Measurements from ENCODE around the gene MAPKAP1.

Gene MAPKAP1

DNA sequence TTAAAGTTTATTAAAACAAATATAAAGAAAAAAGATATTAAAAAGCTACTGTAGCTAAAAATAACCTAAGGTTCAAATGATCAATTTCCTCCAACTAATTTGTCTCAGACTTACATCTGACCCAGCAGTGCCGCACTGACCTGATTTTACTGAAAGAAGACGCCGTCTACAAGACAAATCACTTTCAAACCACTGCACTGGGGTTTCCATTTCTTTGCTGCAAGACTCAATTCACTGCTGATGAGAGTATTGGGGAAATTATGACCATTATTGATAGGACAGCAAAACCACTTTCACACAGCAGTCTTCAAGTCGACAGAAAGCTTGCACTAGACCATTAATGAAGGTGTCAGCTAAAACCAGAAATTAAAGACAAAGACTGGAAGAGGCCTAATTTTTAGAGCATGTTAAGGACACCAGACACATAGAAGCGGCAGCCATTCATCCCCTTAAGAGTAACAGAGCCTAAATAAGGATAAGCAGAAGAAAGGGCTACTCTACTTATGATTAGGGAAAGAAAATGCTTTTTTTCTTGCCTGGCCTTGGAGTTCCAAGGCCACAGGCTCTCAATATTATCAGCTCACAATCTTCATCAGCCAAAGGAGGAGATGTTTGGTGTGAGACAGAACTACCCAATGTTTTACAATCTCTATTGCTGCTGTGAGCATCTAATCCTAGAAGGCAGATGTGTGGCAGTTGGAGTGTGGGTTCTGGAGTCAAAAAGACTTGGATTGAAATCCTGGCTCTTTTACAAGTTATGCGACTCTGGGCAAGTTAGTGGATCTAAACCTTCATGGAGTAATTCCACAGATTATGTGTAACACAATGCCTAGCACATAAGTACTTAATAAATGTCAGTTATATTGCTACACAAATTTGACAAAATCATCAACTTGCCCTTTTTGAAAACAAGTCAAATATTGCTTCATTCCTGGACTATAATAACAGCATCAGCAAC lies 190.7 kb downstream of the MAPKAP1 start:
- no peak overlapping the region for H3K4me3 ChIP-seq (replicated peaks in 1 of 2; ENCODE audit: low read depth in 2 of 2, low read length in 2 of 2)
- no peak for DNase-seq (ENCODE audit: low read depth in 2 of 2)
- TF ChIP-seq, protein P1, sequence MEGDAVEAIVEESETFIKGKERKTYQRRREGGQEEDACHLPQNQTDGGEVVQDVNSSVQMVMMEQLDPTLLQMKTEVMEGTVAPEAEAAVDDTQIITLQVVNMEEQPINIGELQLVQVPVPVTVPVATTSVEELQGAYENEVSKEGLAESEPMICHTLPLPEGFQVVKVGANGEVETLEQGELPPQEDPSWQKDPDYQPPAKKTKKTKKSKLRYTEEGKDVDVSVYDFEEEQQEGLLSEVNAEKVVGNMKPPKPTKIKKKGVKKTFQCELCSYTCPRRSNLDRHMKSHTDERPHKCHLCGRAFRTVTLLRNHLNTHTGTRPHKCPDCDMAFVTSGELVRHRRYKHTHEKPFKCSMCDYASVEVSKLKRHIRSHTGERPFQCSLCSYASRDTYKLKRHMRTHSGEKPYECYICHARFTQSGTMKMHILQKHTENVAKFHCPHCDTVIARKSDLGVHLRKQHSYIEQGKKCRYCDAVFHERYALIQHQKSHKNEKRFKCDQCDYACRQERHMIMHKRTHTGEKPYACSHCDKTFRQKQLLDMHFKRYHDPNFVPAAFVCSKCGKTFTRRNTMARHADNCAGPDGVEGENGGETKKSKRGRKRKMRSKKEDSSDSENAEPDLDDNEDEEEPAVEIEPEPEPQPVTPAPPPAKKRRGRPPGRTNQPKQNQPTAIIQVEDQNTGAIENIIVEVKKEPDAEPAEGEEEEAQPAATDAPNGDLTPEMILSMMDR (IDR thresholded peaks at IDR 0.05; ENCODE audit: low read depth, low read length) = no peak

DNA sequence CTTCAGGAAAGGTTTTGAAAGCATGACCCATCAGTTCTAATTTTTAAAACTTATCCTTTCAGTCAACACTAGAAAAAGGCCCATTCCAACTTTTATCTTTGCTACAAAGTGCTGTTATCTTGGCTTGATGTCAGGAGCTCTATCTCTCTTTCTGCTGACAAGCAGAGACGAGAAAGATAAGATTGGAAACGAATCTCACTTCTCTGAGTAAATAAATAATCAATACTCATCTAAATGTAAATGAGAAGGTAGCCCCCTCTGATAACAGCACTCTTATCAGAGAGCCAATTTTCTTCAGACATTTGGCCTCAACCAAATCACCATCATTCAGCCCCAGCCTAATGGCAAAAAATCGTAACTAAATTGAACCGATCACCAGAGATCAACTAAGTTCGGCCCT lies 191.7 kb downstream of the MAPKAP1 start:
- TF ChIP-seq, protein P1 (IDR thresholded peaks at IDR 0.05; ENCODE audit: low read depth, low read length) = no peak
- no peak overlapping the region for H3K4me3 ChIP-seq (replicated peaks in 1 of 2; ENCODE audit: low read depth in 2 of 2, low read length in 2 of 2)
- DNase-seq (ENCODE audit: low read depth in 2 of 2) = no peak

DNA sequence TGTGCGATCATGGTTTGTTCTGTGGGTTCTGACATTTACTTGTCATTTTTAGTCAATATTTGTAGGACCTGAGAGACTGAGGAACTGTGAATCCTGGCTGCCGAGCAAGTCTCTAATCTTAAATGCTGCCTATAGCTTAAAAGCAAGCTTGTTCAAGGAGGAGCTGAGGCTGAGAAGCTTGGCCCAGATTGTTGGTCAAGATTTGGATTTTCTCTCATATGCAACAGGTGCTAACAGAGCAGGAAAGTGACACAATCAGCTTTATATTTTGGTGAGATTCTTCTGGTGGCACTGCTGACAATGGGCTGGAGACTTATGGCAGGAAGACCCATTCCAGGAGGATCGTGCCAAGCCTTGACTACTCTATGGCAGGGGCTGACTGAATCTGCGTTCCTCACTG lies 192.5 kb downstream of the MAPKAP1 start:
- DNase-seq (ENCODE audit: low read depth in 2 of 2) = no peak
- TF ChIP-seq, protein P1 (IDR thresholded peaks at IDR 0.05; ENCODE audit: low read depth, low read length) = no peak
- H3K4me3 ChIP-seq (replicated peaks in 1 of 2; ENCODE audit: low read depth in 2 of 2, low read length in 2 of 2) = no peak overlapping the region

DNA sequence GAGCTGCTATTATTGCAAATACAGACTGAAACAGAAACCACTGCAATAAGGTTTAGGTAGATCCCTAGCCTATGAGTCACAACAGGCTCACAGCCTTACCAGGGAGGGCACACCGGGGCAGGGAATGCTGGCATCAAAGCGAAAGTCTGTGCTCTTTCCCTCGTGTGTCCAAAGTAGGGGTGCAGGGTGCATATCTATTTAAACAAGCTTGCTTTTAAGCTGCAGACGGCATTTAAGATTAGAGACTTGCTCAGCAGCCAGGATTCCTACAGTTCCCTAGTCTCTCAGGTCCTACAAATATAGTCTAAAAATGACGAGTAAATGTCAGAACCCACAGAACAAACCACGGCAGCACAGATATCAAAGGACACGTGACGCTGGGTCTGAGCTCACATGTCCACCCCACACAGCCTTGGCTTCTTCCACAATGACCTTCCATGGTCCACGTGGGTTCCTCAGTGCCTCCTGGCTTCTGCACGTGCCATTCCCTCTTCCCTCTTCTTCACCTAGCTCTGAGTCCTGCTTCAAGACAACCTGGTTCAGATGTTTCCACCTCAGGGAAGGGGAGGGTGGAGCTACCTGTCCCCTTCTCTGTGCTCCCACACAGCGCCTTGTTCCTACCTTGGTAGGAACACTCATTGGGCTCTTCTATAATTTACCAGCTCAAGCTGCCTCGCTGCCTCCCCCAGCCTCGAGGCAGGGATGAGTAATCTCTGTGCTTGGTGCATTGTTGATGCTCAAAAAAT lies 193.2 kb downstream of the MAPKAP1 start:
- DNase-seq (ENCODE audit: low read depth in 2 of 2) = peak; percentile 74 to 76
- H3K4me3 ChIP-seq (replicated peaks in 1 of 2; ENCODE audit: low read depth in 2 of 2, low read length in 2 of 2) = peak overlapping the region; percentile 0 to 44
- TF ChIP-seq, protein P1 (IDR thresholded peaks at IDR 0.05; ENCODE audit: low read depth, low read length) = no peak

DNA sequence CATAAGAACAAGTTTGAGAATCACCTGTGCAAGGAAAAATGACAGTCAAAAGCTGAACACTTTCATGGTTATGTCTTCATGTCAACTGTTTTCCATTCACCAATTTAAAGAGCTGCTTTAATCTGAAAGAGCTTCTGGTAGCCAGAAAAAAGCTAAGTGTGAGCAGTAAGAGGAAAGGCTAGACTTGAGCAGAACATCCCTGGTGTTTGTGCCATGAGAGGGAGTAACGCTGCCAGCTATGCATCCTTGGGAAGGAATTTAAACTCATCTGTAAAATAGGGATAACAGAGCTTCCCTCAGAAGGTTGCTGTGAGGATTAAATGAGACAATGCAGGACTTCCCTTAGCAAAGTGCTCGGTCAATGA lies 193.7 kb downstream of the MAPKAP1 start:
- DNase-seq (ENCODE audit: low read depth in 2 of 2) = no peak
- TF ChIP-seq, protein P1 (IDR thresholded peaks at IDR 0.05; ENCODE audit: low read depth, low read length) = no peak
- peak overlapping the region in 1 of 2 donors; percentile 44 for H3K4me3 ChIP-seq (replicated peaks in 1 of 2; ENCODE audit: low read depth in 2 of 2, low read length in 2 of 2)

DNA sequence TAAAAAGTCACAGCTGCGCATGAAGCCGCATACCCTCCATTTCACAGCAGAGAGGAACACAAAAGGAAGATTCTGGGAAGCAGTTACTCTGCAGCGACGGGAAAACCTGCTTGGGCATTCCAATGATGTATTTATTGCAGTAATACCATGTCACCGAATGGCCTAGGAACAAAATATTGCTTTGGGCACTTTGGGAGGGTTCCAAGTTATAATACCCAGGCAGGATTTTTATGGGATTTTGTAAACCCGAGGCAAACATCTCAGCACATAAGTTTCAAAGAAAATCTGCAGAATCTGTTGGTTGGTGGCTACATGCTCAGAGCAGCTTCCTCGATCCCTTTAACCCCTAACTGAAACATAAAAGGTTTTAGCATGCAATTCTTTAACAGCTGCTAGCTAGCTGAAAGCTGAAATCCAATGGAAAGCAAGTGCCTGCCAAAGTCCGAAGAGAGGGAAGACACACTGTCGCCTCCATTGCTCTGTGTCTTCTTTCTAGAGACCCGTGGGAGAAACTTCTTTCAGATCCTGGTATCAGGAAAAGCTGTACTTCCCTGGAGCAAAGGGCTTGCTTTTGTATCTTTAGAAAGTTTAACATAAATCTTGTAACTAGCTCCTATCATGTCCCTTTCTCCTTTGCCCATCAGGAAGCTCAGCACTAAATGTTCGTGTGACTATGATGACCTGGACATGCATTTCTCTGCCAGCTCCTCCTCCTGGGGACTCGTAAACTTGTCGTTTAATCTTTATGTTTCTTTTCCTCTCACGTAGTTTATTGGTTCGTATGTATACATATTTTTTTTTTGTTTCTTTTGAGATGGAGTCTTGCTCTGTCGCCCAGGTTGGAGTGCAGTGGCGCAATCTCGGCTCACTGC lies 195.0 kb downstream of the MAPKAP1 start:
- H3K4me3 ChIP-seq (replicated peaks in 1 of 2; ENCODE audit: low read depth in 2 of 2, low read length in 2 of 2) = no peak overlapping the region
- TF ChIP-seq, protein P1 (IDR thresholded peaks at IDR 0.05; ENCODE audit: low read depth, low read length) = no peak
- DNase-seq (ENCODE audit: low read depth in 2 of 2) = no peak
